ENCODE measurements around the gene ABCA9. TPM values are rescaled to one million over a fixed set of nuclear protein-coding genes. Genes with fewer than 3 reads are reported as not detected.

The ABCA9 gene, protein sequence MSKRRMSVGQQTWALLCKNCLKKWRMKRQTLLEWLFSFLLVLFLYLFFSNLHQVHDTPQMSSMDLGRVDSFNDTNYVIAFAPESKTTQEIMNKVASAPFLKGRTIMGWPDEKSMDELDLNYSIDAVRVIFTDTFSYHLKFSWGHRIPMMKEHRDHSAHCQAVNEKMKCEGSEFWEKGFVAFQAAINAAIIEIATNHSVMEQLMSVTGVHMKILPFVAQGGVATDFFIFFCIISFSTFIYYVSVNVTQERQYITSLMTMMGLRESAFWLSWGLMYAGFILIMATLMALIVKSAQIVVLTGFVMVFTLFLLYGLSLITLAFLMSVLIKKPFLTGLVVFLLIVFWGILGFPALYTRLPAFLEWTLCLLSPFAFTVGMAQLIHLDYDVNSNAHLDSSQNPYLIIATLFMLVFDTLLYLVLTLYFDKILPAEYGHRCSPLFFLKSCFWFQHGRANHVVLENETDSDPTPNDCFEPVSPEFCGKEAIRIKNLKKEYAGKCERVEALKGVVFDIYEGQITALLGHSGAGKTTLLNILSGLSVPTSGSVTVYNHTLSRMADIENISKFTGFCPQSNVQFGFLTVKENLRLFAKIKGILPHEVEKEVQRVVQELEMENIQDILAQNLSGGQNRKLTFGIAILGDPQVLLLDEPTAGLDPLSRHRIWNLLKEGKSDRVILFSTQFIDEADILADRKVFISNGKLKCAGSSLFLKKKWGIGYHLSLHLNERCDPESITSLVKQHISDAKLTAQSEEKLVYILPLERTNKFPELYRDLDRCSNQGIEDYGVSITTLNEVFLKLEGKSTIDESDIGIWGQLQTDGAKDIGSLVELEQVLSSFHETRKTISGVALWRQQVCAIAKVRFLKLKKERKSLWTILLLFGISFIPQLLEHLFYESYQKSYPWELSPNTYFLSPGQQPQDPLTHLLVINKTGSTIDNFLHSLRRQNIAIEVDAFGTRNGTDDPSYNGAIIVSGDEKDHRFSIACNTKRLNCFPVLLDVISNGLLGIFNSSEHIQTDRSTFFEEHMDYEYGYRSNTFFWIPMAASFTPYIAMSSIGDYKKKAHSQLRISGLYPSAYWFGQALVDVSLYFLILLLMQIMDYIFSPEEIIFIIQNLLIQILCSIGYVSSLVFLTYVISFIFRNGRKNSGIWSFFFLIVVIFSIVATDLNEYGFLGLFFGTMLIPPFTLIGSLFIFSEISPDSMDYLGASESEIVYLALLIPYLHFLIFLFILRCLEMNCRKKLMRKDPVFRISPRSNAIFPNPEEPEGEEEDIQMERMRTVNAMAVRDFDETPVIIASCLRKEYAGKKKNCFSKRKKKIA (N-terminal part only)
- total RNA-seq, result not detected

GRCh38 chr17:69060822-69061221 lies at the start of gene ABCA9:
ABCA9 (minus strand) TSS chr17:69060927; CDS start chr17:69051126, 9,801 bp downstream.
- CTCF ChIA-PET, result no interaction called here
- H3K4me3 Mint-ChIP-seq, result no peak within 1 kb of the TSS
- DNase-seq, result no peak
- H3K27ac Mint-ChIP-seq, result no peak within 1 kb of the TSS
- H3K27me3 Mint-ChIP-seq, result peaks cover 6% of the 10 kb centered on the region
- no peaks in the 10 kb centered on the region for H3K36me3 Mint-ChIP-seq
- no peak for ATAC-seq
- H3K9me3 Mint-ChIP-seq (ENCODE audit: low read depth), result peaks cover 11% of the 10 kb centered on the region
- peaks cover 2% of the 10 kb centered on the region for H3K4me1 Mint-ChIP-seq

- Mint-ChIP-seq H3K4me1 (no peaks in the 10 kb centered on the region), H3K27ac (no peak overlapping the region), H3K9me3 (ENCODE audit: low read depth) (no peaks in the 10 kb centered on the region), H3K4me3 (no peak overlapping the region), H3K36me3 (no peaks in the 10 kb centered on the region), H3K27me3 (no peaks in the 10 kb centered on the region)
- DNase-seq (no peak), ATAC-seq (no peak)
- CTCF ChIA-PET, result no interaction called here
These were observed 45.4 kb upstream of the ABCA9 start for GRCh38 chr17:69105907-69106730.

DNA sequence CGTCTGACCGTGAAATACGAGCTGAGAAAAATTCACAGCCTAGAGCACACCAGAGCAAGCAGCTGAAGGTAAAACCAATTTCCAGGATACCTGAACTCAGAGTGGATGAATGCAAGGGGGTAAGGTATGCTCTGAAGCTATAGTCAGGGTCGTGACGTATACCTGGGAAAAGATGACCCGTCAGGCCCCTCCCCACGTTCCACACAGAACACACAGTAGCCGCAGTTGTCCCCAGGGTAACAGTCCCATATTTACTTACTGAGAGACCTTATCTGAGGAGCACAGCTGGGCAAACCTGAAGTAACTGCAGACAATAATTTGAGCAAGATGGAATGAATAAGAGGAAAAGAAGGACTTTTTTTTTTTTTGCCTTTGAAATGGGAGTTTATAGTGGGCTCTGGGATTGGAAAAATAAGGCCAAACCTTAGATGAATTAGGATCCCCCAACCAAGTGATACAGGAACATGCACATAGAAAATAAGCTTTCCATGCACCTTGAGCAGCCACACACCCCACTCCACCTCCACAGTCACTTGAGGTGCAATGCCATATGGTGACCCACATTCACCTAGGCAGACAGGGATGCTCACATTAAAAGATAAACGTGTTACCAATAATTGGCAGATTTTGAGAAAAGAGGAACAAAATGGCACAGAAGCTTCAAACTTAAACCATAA lies 43.0 kb upstream of the ABCA9 start:
- H3K4me1 Mint-ChIP-seq, result no peaks in the 10 kb centered on the region
- no peaks in the 10 kb centered on the region for H3K36me3 Mint-ChIP-seq
- H3K27me3 Mint-ChIP-seq, result no peaks in the 10 kb centered on the region
- ATAC-seq, result no peak
- CTCF ChIA-PET, result interaction anchor here (1.1 to 2.6 kb wide), 3 partner anchors 13 to 19 kb away, joined by 3 to 6 read pairs (median 4); no protein-coding TSS in a partner anchor
- no peak overlapping the region for H3K27ac Mint-ChIP-seq
- no peak overlapping the region for H3K4me3 Mint-ChIP-seq
- DNase-seq, result no peak
- H3K9me3 Mint-ChIP-seq (ENCODE audit: low read depth), result no peaks in the 10 kb centered on the region

DNA sequence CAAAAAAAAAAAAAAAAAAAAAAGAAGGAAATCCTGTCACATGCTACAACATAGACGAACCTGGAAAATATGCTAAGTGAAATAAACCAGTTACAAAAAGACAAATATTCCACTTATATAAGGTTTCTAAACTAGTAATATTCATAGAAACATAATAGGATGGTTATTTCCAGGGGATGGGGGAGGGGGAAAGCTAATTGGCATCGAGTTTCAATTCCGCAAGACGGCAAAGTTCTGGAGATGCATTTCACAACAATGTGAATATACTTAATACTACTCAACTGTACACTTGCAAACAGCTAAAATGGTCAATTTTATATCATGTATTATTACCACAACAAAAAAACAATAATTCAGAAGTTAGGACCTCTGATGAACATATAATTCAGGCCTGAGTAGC lies 37.9 kb upstream of the ABCA9 start:
- CTCF ChIA-PET, result interaction anchor here (1.1 kb wide), 1 partner anchor 8 kb away, joined by 3 read pairs; no protein-coding TSS in a partner anchor
- H3K4me1 Mint-ChIP-seq, result no peaks in the 10 kb centered on the region
- no peaks in the 10 kb centered on the region for H3K9me3 Mint-ChIP-seq (ENCODE audit: low read depth)
- H3K4me3 Mint-ChIP-seq, result no peak overlapping the region
- H3K36me3 Mint-ChIP-seq, result no peaks in the 10 kb centered on the region
- ATAC-seq (no peak), DNase-seq (no peak)
- peaks cover 4% of the 10 kb centered on the region for H3K27me3 Mint-ChIP-seq
- H3K27ac Mint-ChIP-seq, result no peak overlapping the region

DNA sequence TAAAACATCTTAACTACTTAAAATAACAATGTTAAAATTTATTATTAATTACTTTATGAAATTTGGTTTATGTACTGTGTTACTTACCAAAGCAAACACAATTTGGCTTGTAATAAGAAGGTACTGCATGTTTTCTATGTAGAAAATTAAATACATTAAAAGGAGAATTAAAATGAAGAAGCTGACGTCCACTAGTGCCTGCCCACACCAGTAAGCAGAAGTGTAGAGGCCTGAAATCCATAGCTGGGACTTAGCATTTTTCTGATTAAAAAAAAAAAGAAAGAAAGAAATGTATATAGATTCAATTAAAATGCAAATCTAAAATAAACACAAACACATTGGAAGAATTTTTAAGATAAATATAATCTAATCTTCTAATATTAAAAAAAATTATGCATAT lies 35.8 kb upstream of the ABCA9 start:
- Mint-ChIP-seq H3K9me3 (ENCODE audit: low read depth) (no peaks in the 10 kb centered on the region), H3K27ac (no peak overlapping the region), H3K4me1 (no peaks in the 10 kb centered on the region), H3K4me3 (no peak overlapping the region), H3K36me3 (no peaks in the 10 kb centered on the region), H3K27me3 (peaks cover 7% of the 10 kb centered on the region)
- ATAC-seq, result no peak
- no peak for DNase-seq
- CTCF ChIA-PET, result no interaction called here

- H3K4me1 Mint-ChIP-seq, result no peaks in the 10 kb centered on the region
- peaks cover 10% of the 10 kb centered on the region for H3K27me3 Mint-ChIP-seq
- ATAC-seq (no peak), DNase-seq (no peak)
- no peak overlapping the region for H3K27ac Mint-ChIP-seq
- CTCF ChIA-PET, result no interaction called here
- no peaks in the 10 kb centered on the region for H3K9me3 Mint-ChIP-seq (ENCODE audit: low read depth)
- H3K36me3 Mint-ChIP-seq, result no peaks in the 10 kb centered on the region
- H3K4me3 Mint-ChIP-seq, result no peak overlapping the region
These were observed 33.3 kb upstream of the ABCA9 start for GRCh38 chr17:69093995-69094394.

DNA sequence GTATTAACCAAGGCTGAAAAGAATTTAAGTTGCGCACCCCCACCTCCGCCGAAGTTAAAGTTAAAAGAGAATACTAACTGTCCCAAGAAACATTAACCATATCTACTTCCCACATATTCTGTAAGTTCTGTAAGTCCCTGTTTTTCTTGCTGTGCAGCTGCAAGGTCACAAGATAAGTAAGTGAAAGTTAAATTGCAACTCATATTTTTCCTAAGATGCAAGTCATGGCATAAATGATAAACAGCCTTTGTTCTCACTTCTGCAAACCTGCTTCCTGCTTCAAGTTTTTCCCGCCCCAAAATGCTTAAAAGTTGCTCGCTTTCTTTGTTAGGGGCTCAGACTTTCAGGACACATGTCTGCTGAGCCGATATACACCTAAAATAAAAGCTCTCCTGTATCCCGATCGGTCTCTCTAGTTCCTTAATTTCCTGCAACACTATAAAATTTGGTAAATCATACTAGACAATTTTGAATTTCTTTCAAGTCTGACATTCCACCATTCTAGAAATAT lies 32.6 kb upstream of the ABCA9 start:
- no peaks in the 10 kb centered on the region for H3K9me3 Mint-ChIP-seq (ENCODE audit: low read depth)
- no peak overlapping the region for H3K27ac Mint-ChIP-seq
- H3K4me1 Mint-ChIP-seq, result no peaks in the 10 kb centered on the region
- DNase-seq (no peak), ATAC-seq (no peak)
- CTCF ChIA-PET, result no interaction called here
- H3K27me3 Mint-ChIP-seq, result peaks cover 10% of the 10 kb centered on the region
- no peaks in the 10 kb centered on the region for H3K36me3 Mint-ChIP-seq
- H3K4me3 Mint-ChIP-seq, result no peak overlapping the region

DNA sequence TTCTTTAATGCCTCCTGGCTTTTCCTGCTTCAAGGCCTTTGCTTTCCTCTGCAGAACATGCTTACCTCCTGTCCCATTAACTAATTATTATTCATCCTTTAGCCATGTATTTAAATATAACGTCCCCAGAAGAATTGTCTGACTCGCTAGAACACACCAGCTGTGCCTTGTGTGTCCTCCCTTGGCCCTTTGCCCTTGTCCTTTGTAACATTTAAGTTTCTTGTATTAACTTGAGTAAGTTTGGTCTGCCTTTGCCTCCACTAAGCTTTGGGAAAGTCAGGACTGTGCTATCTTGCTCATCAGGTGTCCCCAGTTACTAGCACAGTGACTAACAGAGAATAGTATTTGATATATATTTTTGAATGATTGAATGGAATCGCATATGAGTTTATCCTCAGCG lies 29.6 kb upstream of the ABCA9 start:
- CTCF ChIA-PET, result interaction anchor here (1.2 to 1.3 kb wide), 2 partner anchors 8 to 13 kb away, joined by 3 to 6 read pairs; no protein-coding TSS in a partner anchor
- peaks cover 10% of the 10 kb centered on the region for H3K27me3 Mint-ChIP-seq
- H3K27ac Mint-ChIP-seq, result no peak overlapping the region
- ATAC-seq (no peak), DNase-seq (no peak)
- no peak overlapping the region for H3K4me3 Mint-ChIP-seq
- H3K9me3 Mint-ChIP-seq (ENCODE audit: low read depth), result no peaks in the 10 kb centered on the region
- H3K36me3 Mint-ChIP-seq, result no peaks in the 10 kb centered on the region
- H3K4me1 Mint-ChIP-seq, result no peaks in the 10 kb centered on the region

- CTCF ChIA-PET, result no interaction called here
- H3K27me3 Mint-ChIP-seq, result peaks cover 6% of the 10 kb centered on the region
These were observed 28.0 kb upstream of the ABCA9 start for GRCh38 chr17:69088643-69089200.

DNA sequence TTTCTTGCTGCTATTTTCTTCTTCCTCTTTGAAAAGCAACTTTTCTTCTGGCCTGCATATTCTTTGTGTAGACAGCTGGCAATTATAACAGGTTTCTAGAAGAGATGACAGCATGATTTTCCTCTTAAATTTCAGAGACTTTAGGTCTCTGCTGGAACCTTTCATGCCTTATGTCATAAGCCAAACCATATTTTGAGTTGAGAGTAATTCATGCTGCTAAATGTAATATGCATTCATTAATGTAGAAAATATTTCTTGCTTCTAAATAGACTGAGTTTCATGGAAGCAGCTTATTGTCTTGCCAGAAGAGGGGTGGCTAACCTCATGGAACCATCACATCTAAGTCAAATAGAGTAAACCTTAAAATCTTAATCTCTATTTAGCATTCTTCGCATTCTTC lies 25.9 kb upstream of the ABCA9 start:
- no peak overlapping the region for H3K27ac Mint-ChIP-seq
- DNase-seq (no peak), ATAC-seq (no peak)
- H3K4me1 Mint-ChIP-seq, result no peaks in the 10 kb centered on the region
- peaks cover 2% of the 10 kb centered on the region for H3K27me3 Mint-ChIP-seq
- peaks cover 4% of the 10 kb centered on the region for H3K9me3 Mint-ChIP-seq (ENCODE audit: low read depth)
- H3K36me3 Mint-ChIP-seq, result no peaks in the 10 kb centered on the region
- no peak overlapping the region for H3K4me3 Mint-ChIP-seq
- CTCF ChIA-PET, result no interaction called here

More at GRCh38 chr17:69088643-69089200, 28.0 kb upstream of the ABCA9 start:
- Mint-ChIP-seq H3K36me3 (no peaks in the 10 kb centered on the region), H3K27ac (no peak overlapping the region), H3K4me3 (no peak overlapping the region), H3K9me3 (ENCODE audit: low read depth) (no peaks in the 10 kb centered on the region), H3K4me1 (no peaks in the 10 kb centered on the region)
- DNase-seq (no peak), ATAC-seq (no peak)

DNA sequence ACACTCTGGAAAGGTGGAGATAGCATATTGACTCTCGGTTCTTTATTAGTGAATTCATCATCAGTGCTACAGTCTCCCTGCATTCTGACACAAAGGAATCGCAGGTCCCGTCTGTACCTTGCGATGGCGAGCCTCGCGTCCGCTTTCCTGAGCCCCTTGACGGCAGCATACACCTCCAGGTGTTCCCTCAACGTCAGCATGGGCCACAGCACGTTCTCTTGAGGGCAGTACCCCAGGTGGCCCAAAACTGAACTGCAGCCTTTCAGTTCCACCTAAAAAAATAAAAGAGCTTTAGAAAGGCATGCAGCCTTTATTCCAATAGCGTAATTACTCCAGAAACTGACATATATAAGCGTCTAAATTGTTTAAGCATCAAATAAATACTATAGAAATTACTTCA lies 24.2 kb upstream of the ABCA9 start:
- CTCF ChIA-PET, result interaction anchor here (1.0 kb wide), 1 partner anchor 18 kb away, joined by 4 read pairs; no protein-coding TSS in a partner anchor

More for the DNA sequence above, 24.2 kb upstream of the ABCA9 start:
- ATAC-seq (no peak), DNase-seq (no peak)
- H3K27me3 Mint-ChIP-seq, result no peaks in the 10 kb centered on the region
- H3K4me3 Mint-ChIP-seq, result no peak overlapping the region
- H3K9me3 Mint-ChIP-seq (ENCODE audit: low read depth), result peaks cover 4% of the 10 kb centered on the region
- no peaks in the 10 kb centered on the region for H3K36me3 Mint-ChIP-seq
- no peaks in the 10 kb centered on the region for H3K4me1 Mint-ChIP-seq
- H3K27ac Mint-ChIP-seq, result no peak overlapping the region
